ENCODE results near the gene PTPRQ.

Gene PTPRQ

DNA sequence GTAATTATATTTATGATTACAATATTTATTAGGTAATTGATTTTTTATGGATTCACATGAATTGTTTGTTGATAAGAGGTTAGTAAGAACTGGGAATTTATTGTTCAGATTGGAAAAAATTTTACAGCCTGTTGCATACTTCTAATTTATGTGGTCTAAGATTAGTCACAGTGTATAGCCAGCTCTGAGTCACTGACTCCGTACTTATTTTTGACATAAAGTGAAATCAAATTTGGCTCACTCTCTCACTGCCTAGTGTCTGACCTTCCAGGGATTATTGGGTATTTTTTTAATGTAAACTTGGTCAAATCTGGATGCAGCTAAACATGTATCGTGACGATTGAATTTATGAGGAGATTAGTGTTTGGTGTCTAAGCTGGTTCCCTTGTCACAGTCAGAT lies 109.3 kb downstream of the PTPRQ start:
- Mint-ChIP-seq H3K27me3 (no peaks in the 10 kb centered on the region), H3K4me1 (ENCODE audit: low read depth) (peaks cover 10% of the 10 kb centered on the region), H3K36me3 (ENCODE audit: low read depth) (no peaks in the 10 kb centered on the region), H3K4me3 (no peak overlapping the region), H3K9me3 (no peaks in the 10 kb centered on the region), H3K27ac (no peak overlapping the region)
- intact Hi-C loops (cut with micrococcal nuclease): no loop called here

GRCh38 chr12:80556566-80556965 lies 112.5 kb downstream of the PTPRQ start:
- peaks cover 10% of the 10 kb centered on the region for H3K4me1 Mint-ChIP-seq (ENCODE audit: low read depth)
- H3K27ac Mint-ChIP-seq: no peak overlapping the region
- H3K36me3 Mint-ChIP-seq (ENCODE audit: low read depth): no peaks in the 10 kb centered on the region
- no peaks in the 10 kb centered on the region for H3K27me3 Mint-ChIP-seq
- H3K4me3 Mint-ChIP-seq: no peak overlapping the region
- intact Hi-C loops (cut with micrococcal nuclease): no loop called here
- H3K9me3 Mint-ChIP-seq: no peaks in the 10 kb centered on the region

GRCh38 chr12:80559766-80560165 lies 115.7 kb downstream of the PTPRQ start:
- intact Hi-C loops (cut with micrococcal nuclease): no loop called here
- no peaks in the 10 kb centered on the region for H3K27me3 Mint-ChIP-seq
- H3K9me3 Mint-ChIP-seq: no peaks in the 10 kb centered on the region
- peaks cover 10% of the 10 kb centered on the region for H3K4me1 Mint-ChIP-seq (ENCODE audit: low read depth)
- H3K27ac Mint-ChIP-seq: no peak overlapping the region
- no peak overlapping the region for H3K4me3 Mint-ChIP-seq
- no peaks in the 10 kb centered on the region for H3K36me3 Mint-ChIP-seq (ENCODE audit: low read depth)

DNA sequence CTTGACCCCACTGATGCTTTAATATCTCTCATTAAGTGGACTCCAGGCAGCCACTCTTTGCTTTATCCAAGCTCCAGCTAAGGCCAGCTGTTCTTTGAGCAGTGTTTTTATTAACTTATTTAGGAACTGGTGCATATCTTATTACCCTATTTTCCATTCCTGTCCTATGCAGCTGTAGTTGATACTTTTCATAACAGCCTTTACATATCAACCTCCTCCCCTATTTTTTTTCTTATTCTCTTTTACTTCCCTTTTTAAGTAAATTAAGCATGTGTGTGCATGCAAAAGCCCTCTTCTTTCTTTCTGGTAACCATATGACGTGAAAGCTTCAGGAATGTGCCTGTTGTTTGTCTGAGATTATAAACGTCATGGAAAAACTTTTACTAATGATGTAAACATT lies 121.2 kb downstream of the PTPRQ start:
- intact Hi-C loops (cut with micrococcal nuclease): no loop called here
- Mint-ChIP-seq H3K27me3 (no peaks in the 10 kb centered on the region), H3K36me3 (ENCODE audit: low read depth) (no peaks in the 10 kb centered on the region), H3K4me1 (ENCODE audit: low read depth) (peaks cover 11% of the 10 kb centered on the region), H3K4me3 (no peak overlapping the region), H3K27ac (no peak overlapping the region), H3K9me3 (no peaks in the 10 kb centered on the region)

GRCh38 chr12:80567401-80567800 lies 123.4 kb downstream of the PTPRQ start:
- no peaks in the 10 kb centered on the region for H3K36me3 Mint-ChIP-seq (ENCODE audit: low read depth)
- H3K4me1 Mint-ChIP-seq (ENCODE audit: low read depth): peaks cover 11% of the 10 kb centered on the region
- H3K27ac Mint-ChIP-seq: no peak overlapping the region
- H3K27me3 Mint-ChIP-seq: no peaks in the 10 kb centered on the region
- intact Hi-C loops (cut with micrococcal nuclease): no loop called here
- H3K9me3 Mint-ChIP-seq: no peaks in the 10 kb centered on the region
- no peak overlapping the region for H3K4me3 Mint-ChIP-seq

GRCh38 chr12:80576641-80577418 lies 132.8 kb downstream of the PTPRQ start:
- Mint-ChIP-seq H3K9me3 (peaks cover 12% of the 10 kb centered on the region), H3K27ac (no peak overlapping the region), H3K4me1 (ENCODE audit: low read depth) (no peaks in the 10 kb centered on the region), H3K36me3 (ENCODE audit: low read depth) (no peaks in the 10 kb centered on the region), H3K4me3 (no peak overlapping the region), H3K27me3 (no peaks in the 10 kb centered on the region)
- intact Hi-C loops (cut with micrococcal nuclease): no loop called here

DNA sequence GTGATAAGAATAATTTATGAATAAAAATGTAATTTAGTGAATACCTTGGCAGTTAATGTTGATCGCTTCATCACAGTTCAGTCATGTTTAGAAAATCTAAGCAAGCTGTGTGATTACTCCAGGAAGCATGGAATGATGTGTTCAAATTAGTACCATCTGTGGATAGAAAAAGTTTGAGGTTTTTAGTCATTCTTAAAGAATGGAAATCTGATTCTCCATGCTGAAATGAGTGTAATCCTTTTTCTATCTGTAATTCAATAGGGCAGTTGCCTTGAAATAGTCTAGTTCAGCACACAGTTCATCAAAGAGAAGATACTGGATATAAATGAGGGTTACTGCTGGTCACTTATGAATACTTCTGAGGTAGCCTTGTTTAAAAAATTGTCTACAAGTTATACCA lies 136.2 kb downstream of the PTPRQ start:
- Mint-ChIP-seq H3K27me3 (no peaks in the 10 kb centered on the region), H3K9me3 (peaks cover 12% of the 10 kb centered on the region), H3K4me1 (ENCODE audit: low read depth) (no peaks in the 10 kb centered on the region), H3K4me3 (no peak overlapping the region), H3K27ac (no peak overlapping the region), H3K36me3 (ENCODE audit: low read depth) (no peaks in the 10 kb centered on the region)
- intact Hi-C loops (cut with micrococcal nuclease): no loop called here

GRCh38 chr12:80581783-80582182 lies 137.7 kb downstream of the PTPRQ start:
- no peak overlapping the region for H3K27ac Mint-ChIP-seq
- peaks cover 4% of the 10 kb centered on the region for H3K9me3 Mint-ChIP-seq
- intact Hi-C loops (cut with micrococcal nuclease): no loop called here
- H3K4me3 Mint-ChIP-seq: no peak overlapping the region
- H3K27me3 Mint-ChIP-seq: no peaks in the 10 kb centered on the region
- H3K4me1 Mint-ChIP-seq (ENCODE audit: low read depth): no peaks in the 10 kb centered on the region
- no peaks in the 10 kb centered on the region for H3K36me3 Mint-ChIP-seq (ENCODE audit: low read depth)

DNA sequence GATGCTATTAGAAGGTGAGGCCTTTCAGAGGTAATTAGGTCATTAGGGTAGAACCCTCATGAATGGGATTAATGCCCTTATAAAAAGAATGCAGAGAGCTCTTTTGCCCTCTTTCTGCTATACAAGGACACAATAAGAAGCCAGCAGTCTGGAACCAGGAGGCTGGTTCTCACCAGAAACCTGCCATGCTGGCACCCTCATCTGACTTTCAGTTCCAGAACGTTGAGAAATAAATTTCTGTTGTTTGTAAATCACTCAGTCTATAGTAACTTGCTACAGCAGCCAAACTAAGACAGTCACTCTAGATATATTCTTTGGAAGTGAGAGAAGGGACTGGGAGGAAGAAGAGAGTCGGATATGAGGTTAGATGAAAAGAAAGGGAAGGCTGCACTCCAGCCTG lies 138.4 kb downstream of the PTPRQ start:
- no peak overlapping the region for H3K4me3 Mint-ChIP-seq
- intact Hi-C loops (cut with micrococcal nuclease): no loop called here

GRCh38 chr12:80589077-80589476 lies 145.0 kb downstream of the PTPRQ start:
- H3K27me3 Mint-ChIP-seq: no peaks in the 10 kb centered on the region
- H3K27ac Mint-ChIP-seq: no peak overlapping the region
- no peaks in the 10 kb centered on the region for H3K4me1 Mint-ChIP-seq (ENCODE audit: low read depth)
- no peak overlapping the region for H3K4me3 Mint-ChIP-seq
- H3K36me3 Mint-ChIP-seq (ENCODE audit: low read depth): no peaks in the 10 kb centered on the region
- intact Hi-C loops (cut with micrococcal nuclease): no loop called here
- H3K9me3 Mint-ChIP-seq: no peaks in the 10 kb centered on the region

More for the DNA sequence above, 138.4 kb downstream of the PTPRQ start:
- Mint-ChIP-seq H3K27me3 (no peaks in the 10 kb centered on the region), H3K4me1 (ENCODE audit: low read depth) (no peaks in the 10 kb centered on the region), H3K9me3 (no peaks in the 10 kb centered on the region), H3K27ac (no peak overlapping the region), H3K36me3 (ENCODE audit: low read depth) (no peaks in the 10 kb centered on the region)

DNA sequence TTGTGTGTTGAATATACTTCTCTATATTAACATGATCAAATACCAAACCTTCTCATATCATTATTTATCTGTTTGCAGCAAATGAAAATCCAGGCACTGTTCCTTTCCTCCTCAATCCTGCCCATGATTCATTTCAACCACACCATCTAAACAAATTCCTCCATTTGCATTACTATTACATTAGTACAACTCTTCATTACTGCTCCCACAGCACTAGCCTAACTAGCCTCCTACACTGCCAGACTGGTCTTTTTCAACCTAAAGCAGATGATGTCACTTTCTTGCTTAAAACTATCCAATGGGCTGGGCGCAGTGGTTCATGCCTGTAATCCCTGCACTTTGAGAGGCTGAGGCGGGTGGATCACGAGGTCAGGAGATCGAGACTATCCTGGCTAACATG lies 146.1 kb downstream of the PTPRQ start:
- no peaks in the 10 kb centered on the region for H3K9me3 Mint-ChIP-seq
- H3K4me1 Mint-ChIP-seq (ENCODE audit: low read depth): peaks cover 4% of the 10 kb centered on the region
- intact Hi-C loops (cut with micrococcal nuclease): no loop called here
- H3K36me3 Mint-ChIP-seq (ENCODE audit: low read depth): no peaks in the 10 kb centered on the region
- H3K27ac Mint-ChIP-seq: no peak overlapping the region
- no peak overlapping the region for H3K4me3 Mint-ChIP-seq
- H3K27me3 Mint-ChIP-seq: no peaks in the 10 kb centered on the region

DNA sequence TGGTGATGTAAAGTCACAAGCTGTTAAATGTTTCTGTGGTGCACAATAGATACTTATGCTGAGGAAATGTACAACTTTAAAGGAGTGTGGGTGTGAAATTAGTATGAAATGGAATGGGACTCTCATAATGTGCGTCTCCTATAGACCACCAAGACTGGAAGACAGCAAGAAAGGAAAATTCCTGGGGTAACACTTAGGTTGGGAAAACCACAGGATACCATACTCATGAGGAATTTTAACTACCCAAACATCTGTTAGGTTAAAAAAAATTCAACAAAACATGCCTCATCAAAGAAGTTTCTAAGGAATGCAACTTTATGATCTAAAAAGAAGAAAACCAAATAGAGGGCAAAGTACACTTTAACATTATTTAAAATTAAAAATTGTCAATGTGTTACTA lies 149.7 kb downstream of the PTPRQ start:
- intact Hi-C loops (cut with micrococcal nuclease): no loop called here
- Mint-ChIP-seq H3K4me1 (ENCODE audit: low read depth) (peaks cover 5% of the 10 kb centered on the region), H3K9me3 (no peaks in the 10 kb centered on the region), H3K4me3 (no peak overlapping the region), H3K27ac (no peak overlapping the region), H3K27me3 (no peaks in the 10 kb centered on the region), H3K36me3 (ENCODE audit: low read depth) (no peaks in the 10 kb centered on the region)

GRCh38 chr12:80596509-80596908 lies 152.5 kb downstream of the PTPRQ start:
- Mint-ChIP-seq H3K36me3 (ENCODE audit: low read depth) (no peaks in the 10 kb centered on the region), H3K27ac (no peak overlapping the region), H3K4me3 (no peak overlapping the region), H3K27me3 (no peaks in the 10 kb centered on the region), H3K9me3 (no peaks in the 10 kb centered on the region), H3K4me1 (ENCODE audit: low read depth) (peaks cover 5% of the 10 kb centered on the region)
- intact Hi-C loops (cut with micrococcal nuclease): no loop called here

- intact Hi-C loops (cut with micrococcal nuclease): no loop called here
- Mint-ChIP-seq H3K9me3 (no peaks in the 10 kb centered on the region), H3K36me3 (ENCODE audit: low read depth) (no peaks in the 10 kb centered on the region), H3K27ac (no peak overlapping the region), H3K4me3 (no peak overlapping the region), H3K4me1 (ENCODE audit: low read depth) (peaks cover 5% of the 10 kb centered on the region), H3K27me3 (no peaks in the 10 kb centered on the region)
Observed at GRCh38 chr12:80598004-80598606, 154.1 kb downstream of the PTPRQ start.

DNA sequence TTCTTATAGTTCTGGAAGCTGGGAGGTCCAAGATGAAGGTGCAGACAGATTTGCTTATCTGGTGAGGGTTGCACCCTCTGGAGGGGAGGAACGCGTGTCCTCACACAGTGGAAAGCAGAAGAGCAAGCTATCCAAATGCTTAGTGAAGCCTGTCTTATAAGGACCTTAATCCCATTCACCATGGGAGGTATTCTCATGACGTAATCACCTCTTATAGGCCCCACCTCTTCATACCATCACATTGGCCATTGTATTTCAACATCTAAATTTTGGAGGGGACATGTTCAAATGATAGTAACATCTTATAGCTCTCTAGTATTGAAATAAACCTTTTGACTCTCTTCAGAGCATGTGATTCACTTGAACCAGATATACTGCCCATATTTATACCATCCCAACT lies 158.4 kb downstream of the PTPRQ start:
- H3K36me3 Mint-ChIP-seq (ENCODE audit: low read depth): no peaks in the 10 kb centered on the region
- H3K27me3 Mint-ChIP-seq: no peaks in the 10 kb centered on the region
- H3K4me3 Mint-ChIP-seq: no peak overlapping the region
- no peaks in the 10 kb centered on the region for H3K9me3 Mint-ChIP-seq
- H3K27ac Mint-ChIP-seq: no peak overlapping the region
- intact Hi-C loops (cut with micrococcal nuclease): loop anchor here (10.0 kb wide), 1 partner anchor 128 kb away; no protein-coding TSS in a partner anchor
- no peaks in the 10 kb centered on the region for H3K4me1 Mint-ChIP-seq (ENCODE audit: low read depth)
